Purkinje cell (primary cell): Measurements from ENCODE around the gene SURF2. TPM values are rescaled to one million over a fixed set of nuclear protein-coding genes. Genes with fewer than 3 reads are reported as not detected.

Source experiments
- polyA plus RNA-seq: library from polyadenylated mRNA; unstranded; fragments of >200 nt; fragmentation: Nextera tagmentation; gene quantifications from 2 replicates; pipeline ENCODE4 v1.2.1, GENCODE V29; 2014

Gene SURF2
- polyA plus RNA-seq, result 4.0 and 15.7 TPM in 2 replicates

DNA sequence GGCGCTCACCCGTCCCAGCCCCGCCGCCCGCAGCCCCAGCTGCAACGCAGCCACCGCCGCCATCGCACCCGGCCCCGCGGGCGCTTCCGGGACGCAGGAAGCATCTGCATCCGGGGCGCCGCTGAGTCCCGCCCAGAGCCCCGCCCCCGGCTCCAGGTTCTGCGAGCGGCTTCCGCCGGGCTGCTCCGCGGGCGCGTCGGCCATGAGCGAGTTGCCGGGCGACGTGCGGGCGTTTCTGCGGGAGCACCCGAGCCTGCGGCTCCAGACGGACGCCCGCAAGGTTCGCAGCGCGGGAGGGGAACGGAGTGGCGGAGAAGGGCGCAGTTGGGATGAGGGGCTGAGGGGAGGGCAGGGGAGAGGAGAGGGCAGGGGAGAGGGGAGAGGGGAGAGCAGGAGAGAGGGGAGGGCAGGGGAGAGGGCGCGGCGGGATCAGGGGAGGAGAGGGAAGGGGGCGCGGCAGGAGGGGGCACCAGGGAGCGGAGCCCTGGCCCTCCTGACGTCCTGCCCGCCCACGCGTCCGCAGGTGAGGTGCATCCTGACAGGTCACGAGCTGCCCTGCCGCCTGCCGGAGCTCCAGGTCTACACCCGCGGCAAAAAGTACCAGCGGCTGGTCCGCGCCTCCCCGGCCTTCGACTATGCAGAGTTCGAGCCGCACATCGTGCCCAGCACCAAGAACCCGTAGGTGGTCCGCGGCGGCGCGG, at the start of gene SURF2, which contains the start of gene SURF1:
TSS of gene SURF2 (plus strand) at position 160 of the 701 bp plus-strand sequence. CDS start at position 203, 43 bp downstream.
TSS of gene SURF1 (minus strand) at position 97 of the 701 bp plus-strand sequence. CDS start at position 63, 34 bp downstream.

DNA sequence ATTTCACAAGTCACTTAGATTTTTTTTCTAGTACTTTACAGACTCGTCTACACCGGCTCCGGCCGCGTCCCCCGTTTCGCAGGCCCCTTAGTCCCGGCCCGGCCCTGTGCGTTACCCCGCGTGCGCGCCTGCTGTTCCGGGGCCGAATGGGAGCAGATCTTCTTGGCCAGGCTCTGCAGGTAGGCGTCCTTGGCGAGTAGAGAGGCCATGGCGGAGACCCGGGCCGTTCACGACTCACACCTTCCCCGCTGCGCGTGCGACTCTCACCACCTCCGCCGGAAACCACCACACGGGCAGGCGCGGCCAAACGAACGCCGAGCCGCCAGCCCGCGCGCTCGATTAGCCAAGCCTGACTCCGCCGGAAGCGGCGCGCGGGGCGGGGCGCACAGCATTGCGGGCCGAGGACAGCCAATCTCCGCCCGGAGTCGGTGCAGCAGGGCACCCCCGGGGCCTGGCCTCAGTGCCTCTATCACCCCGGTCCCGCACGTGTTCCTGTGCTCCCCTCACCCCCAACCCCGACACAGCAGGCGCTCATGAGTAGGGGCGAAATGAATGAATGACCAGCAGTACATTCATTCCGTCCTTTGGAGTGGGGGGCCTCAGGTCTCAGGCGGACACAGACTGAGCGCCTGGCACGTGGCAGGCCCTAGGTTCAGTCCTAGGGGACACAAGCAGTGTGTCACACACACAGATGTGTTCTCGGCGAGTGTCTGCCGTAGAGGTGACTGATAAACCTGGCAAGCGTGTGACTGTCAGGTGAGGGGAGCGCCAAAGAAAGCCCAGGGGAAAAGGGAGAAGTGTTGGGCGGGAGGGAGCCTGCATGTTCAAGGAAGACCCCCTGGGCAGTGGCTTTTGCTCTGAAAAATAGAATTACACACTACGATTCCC, 20.2 kb upstream of the SURF2 start, which contains the start of gene SURF6:
TSS of gene SURF6 (minus strand) at position 265 of the 888 bp plus-strand sequence. CDS start at position 209, 56 bp downstream.

DNA sequence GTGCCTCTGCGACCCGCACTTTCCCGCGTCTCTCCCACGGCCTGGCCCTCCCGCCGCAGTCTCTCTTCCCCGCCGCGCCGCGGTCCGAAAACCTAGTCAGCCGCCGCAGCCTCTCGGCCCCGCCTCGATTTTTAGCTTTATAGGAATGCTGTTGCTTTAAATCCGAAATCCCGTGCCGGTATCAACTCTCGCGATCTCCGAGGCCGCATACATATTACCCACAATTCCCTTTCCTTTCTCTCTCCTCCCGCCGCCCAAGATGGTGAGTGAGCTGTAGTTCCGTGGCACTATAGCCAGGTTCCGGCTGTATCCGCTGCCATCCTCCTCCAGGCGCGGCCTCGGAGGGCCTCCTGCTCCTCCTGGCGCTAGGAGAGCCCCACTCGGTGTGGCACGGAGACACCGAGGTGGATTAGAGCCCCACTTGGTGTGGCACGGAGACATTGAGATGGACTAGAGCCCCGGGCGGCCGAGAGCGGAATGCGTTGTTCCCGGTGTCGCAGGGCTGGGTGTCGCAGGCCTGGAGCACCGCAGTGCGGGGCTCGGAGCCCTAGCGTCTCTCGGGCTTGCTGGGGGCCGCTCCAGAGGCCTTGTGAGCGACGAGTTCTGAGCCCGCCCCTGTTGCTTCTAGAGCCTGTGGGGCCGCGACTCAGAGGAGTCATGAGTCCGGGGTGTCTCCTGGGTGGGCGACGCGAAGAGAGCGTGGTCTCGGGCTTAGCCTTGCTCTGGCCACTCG, 8.2 kb upstream of the SURF2 start, which contains the start of the genes MED22 and RPL7A:
TSS of gene MED22 (minus strand) at position 147 of the 733 bp plus-strand sequence. CDS start 1,469 bp downstream, outside the sequence.
TSS of gene RPL7A (plus strand) at position 234 of the 733 bp plus-strand sequence. CDS start at position 260, 26 bp downstream.

DNA sequence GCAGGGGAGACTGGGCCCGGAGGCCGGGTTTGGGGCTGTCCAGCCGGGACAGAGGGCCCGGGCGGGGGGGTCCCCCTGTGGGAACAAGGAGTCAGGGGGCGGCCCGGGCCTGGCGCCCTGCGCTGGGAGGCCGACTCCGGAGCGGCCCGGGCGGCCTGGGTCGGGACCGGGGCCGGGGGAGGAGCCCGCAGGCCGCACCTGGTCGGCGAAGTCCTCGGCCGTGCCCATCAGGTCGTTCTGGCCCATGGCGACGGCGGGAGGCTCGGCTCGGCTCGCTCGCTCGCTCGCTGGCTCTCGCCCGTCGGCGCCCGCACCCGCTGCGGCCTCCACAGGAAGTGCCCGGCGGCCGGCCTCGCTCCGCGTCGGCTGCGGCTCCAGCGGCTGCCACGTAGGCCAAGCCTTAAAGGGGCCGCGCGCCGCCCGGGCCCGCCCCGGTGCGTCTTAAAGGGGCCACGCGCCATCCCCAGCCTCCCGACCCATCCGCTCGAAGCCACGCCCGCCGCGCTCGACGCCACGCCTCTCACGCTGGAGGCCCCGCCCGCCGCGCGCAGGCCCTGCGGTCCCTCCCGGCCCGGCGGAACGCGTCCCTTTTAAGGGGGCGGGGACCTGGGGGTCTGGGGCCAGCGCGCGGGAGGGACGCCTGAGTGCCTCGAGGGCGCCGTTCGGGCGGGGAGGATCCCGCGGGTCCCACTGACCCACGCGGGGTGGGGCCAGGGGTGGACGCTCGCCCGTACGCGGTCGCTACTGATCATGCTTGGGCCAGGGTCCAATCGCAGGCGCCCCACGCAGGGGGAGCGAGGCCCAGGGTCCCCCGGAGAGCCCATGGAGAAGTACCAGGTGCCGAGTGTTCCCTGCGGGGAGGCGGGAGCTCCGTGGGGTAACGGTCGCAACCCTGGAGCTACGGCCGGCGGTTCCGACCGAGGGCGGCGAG, 19.6 kb downstream of the SURF2 start, which contains the start of the genes STKLD1 and SURF4:
TSS of gene STKLD1 (plus strand) at position 643 of the 931 bp plus-strand sequence. CDS start at position 751, 108 bp downstream.
TSS of gene SURF4 (minus strand) at position 337 of the 931 bp plus-strand sequence. CDS start at position 246, 91 bp downstream.

Other genes with a start within 250 kb of the SURF2 start
- gene RALGDS, start 235.3 kb upstream of the SURF2 start, polyA plus RNA-seq, result 0.67 and 0.81 TPM in 2 replicates
- gene GBGT1, start 192.6 kb upstream of the SURF2 start, polyA plus RNA-seq, result 1.1 and 2.3 TPM in 2 replicates
- gene OBP2B, start 147.3 kb upstream of the SURF2 start, polyA plus RNA-seq, result not detected in 2 replicates
- 0.10 TPM in 1 of 2 replicates, not detected in the other for gene ABO, start 81.3 kb upstream of the SURF2 start, polyA plus RNA-seq
- 4.8 and 8.1 TPM in 2 replicates for gene SURF6, start 20.4 kb upstream of the SURF2 start, polyA plus RNA-seq
- gene MED22, start 8.4 kb upstream of the SURF2 start, polyA plus RNA-seq, result 0.97 and 3.0 TPM in 2 replicates
- 318 and 345 TPM in 2 replicates for gene RPL7A, start 8.3 kb upstream of the SURF2 start, polyA plus RNA-seq
- 25.1 and 26.8 TPM in 2 replicates for gene SURF1, start 63 bp upstream of the SURF2 start, polyA plus RNA-seq
- gene SURF4, start 19.5 kb downstream of the SURF2 start, polyA plus RNA-seq, result 15.6 and 35.0 TPM in 2 replicates
- gene STKLD1, start 19.8 kb downstream of the SURF2 start, polyA plus RNA-seq, result 4.9 TPM in 1 of 2 replicates, not detected in the other
- gene REXO4, start 61.5 kb downstream of the SURF2 start, polyA plus RNA-seq, result 4.1 TPM in 2 replicates
- 1.7 and 3.4 TPM in 2 replicates for gene ADAMTS13, start 65.8 kb downstream of the SURF2 start, polyA plus RNA-seq
- gene CACFD1, start 103.4 kb downstream of the SURF2 start, polyA plus RNA-seq, result 1.3 and 11.2 TPM in 2 replicates
- 11.9 TPM in 2 replicates for gene SLC2A6, start 122.5 kb downstream of the SURF2 start, polyA plus RNA-seq
- not detected in 2 replicates for gene MYMK, start 168.4 kb downstream of the SURF2 start, polyA plus RNA-seq
- 0.52 TPM in 1 of 2 replicates, not detected in the other for gene ADAMTSL2, start 178.2 kb downstream of the SURF2 start, polyA plus RNA-seq